K562 (cell line): ENCODE results near the gene SPON1. TPM values are rescaled to one million over a fixed set of nuclear protein-coding genes. Genes with fewer than 3 reads are reported as not detected.

ENCODE experiments used
- ATAC-seq: fragments of 200-7000 bp; cut with Tn5 transposase; 3 replicates; pipeline ENCODE4 v1.9.1; 2020; ENCODE audit warnings: moderate library complexity
- BruUV-seq: library from RNA; stranded (reverse); fragments of 400-500 nt; replicated peaks from 2 replicates; lab custom pipeline; 2021; lab: Mats Ljungman, UMichigan
- CTCF ChIA-PET: fragments of 300-600 bp; formaldehyde crosslinking; extraction: SDS; loops from one replicate; lab custom pipeline; 2021; ENCODE audit warnings: low intra/inter-chr PET ratio; lab: Yijun Ruan, JAX
- POLR2A ChIA-PET: fragments of 300-600, 350-650 bp; sonication (Branson Sonifier 250); formaldehyde crosslinking; extraction: SDS; loops from one replicate; lab custom pipeline; 2021; ENCODE audit warnings: antibody characterized with exemption, inconsistent platforms; lab: Yijun Ruan, JAX
- DNase-seq, 4 experiments: peaks; one replicate each; pipeline versions ENCODE4 v3.0.0 to v3.0.0-alpha.2; 2011 to 2018; ENCODE audit warnings: low spot score in 3 of 4, mixed read lengths in 3 of 4; ENCODE audit errors: extremely low read depth in 1 of 4
- FAIRE-seq: peaks from 2 replicates; lab custom pipeline; 2011; peaks lifted over from hg19 to GRCh38; lab: Jason Lieb, UNC
- H2AFZ ChIP-seq: 2 replicates; pipeline ENCODE4 v1.6.0; 2011; ENCODE audit warnings: low read depth, low read length, control low read depth, inconsistent platforms
- H3K27ac ChIP-seq: fragments of 200-600 bp; 3 replicates; pipeline ENCODE4 v1.8.0; 2011; ENCODE audit warnings: low read depth, mild to moderate bottlenecking, control low read depth, inconsistent platforms, low read length, moderate library complexity, mixed read lengths; ENCODE audit errors: extremely low read depth
- H3K27me3 ChIP-seq, 2 experiments: fragments of 300-600 bp in 1 of 2; 2 replicates in 1 of 2; 3 replicates in 1 of 2; pipeline versions ENCODE4 v1.6.0 to v1.8.0; 2011; ENCODE audit warnings: inconsistent platforms in 2 of 2, low read length in 2 of 2, mild to moderate bottlenecking in 1 of 2, mixed read lengths in 1 of 2, moderate library complexity in 1 of 2; ENCODE audit not compliant: control insufficient read depth in 2 of 2, insufficient read depth in 2 of 2
- H3K36me3 ChIP-seq: fragments of 300-600 bp; 3 replicates; pipeline ENCODE4 v1.8.0; 2011; ENCODE audit warnings: mild to moderate bottlenecking, low read length, inconsistent platforms; ENCODE audit not compliant: control insufficient read depth, insufficient read depth
- H3K4me1 ChIP-seq, 2 experiments: fragments of 200-600 bp in 1 of 2; replicated peaks in 1 of 2; 2 replicates in 1 of 2; 3 replicates in 1 of 2; pipeline versions ENCODE4 v1.5.1 to v1.8.0; 2011; ENCODE audit warnings: inconsistent platforms in 2 of 2, low read length in 2 of 2, mild to moderate bottlenecking in 1 of 2, mixed read lengths in 1 of 2, moderate library complexity in 1 of 2; ENCODE audit not compliant: control insufficient read depth in 2 of 2, insufficient read depth in 2 of 2
- H3K4me2 ChIP-seq: 2 replicates; pipeline ENCODE4 v1.6.1; 2011; ENCODE audit warnings: low read length, control low read depth, inconsistent platforms, mixed read lengths; ENCODE audit not compliant: insufficient read depth
- H3K4me3 ChIP-seq: fragments of 200-600 bp; sonication (generic), shearing (Covaris generic); 2 replicates; pipeline ENCODE4 v1.5.1; 2016; ENCODE audit warnings: control low read depth, inconsistent platforms
- H3K79me2 ChIP-seq: fragments of 200-600 bp; 3 replicates; pipeline ENCODE4 v1.8.0; 2011; ENCODE audit warnings: low read length, inconsistent platforms; ENCODE audit not compliant: control insufficient read depth, insufficient read depth
- H3K9ac ChIP-seq, 2 experiments: 2 replicates each; pipeline versions ENCODE4 v1.6.0 to v1.6.1; 2011; ENCODE audit warnings: low read depth in 2 of 2, low read length in 2 of 2, control low read depth in 1 of 2, inconsistent platforms in 1 of 2, mild to moderate bottlenecking in 1 of 2, mixed read lengths in 1 of 2; ENCODE audit not compliant: insufficient read depth in 1 of 2
- H3K9me1 ChIP-seq: one replicate; pipeline ENCODE4 v1.6.0; 2011; ENCODE audit warnings: inconsistent platforms, mild to moderate bottlenecking, low read length, moderate library complexity; ENCODE audit not compliant: control insufficient read depth, insufficient read depth
- H3K9me3 ChIP-seq: replicated peaks from 2 replicates; pipeline ENCODE4 v1.5.1; 2011; ENCODE audit warnings: low read depth, low read length, inconsistent platforms; ENCODE audit not compliant: control insufficient read depth, insufficient read depth
- H4K20me1 ChIP-seq: replicated peaks from 2 replicates; pipeline ENCODE4 v1.6.1; 2011; ENCODE audit warnings: low read length, inconsistent platforms, mixed read lengths; ENCODE audit not compliant: control insufficient read depth, insufficient read depth
- CEBPG ChIP-seq, 3 experiments: fragments of 200-800 bp in 1 of 3; sonication (Bioruptor generic) in 1 of 3; sonication (generic) in 1 of 3; formaldehyde crosslinking in 1 of 3; IDR thresholded peaks in 2 of 3; conservative IDR thresholded peaks in 1 of 3; 2 replicates each; pipeline versions ENCODE4 v1.6.1 to v1.8.0; 2016 to 2022; ENCODE audit warnings: missing compliant biosample characterization in 2 of 3, missing genetic modification characterization in 2 of 3, mild to moderate bottlenecking in 1 of 3, missing genetic modification reagents in 1 of 3
- MTA1 ChIP-seq: fragments of 450-650 bp; IDR thresholded peaks from 2 replicates; pipeline ENCODE4 v1.6.1; 2017; ENCODE audit warnings: borderline replicate concordance
- TOE1 ChIP-seq, 2 experiments: fragments of 450-650 bp in 1 of 2; sonication (generic) in 1 of 2; formaldehyde crosslinking in 1 of 2; IDR thresholded peaks; 2 replicates each; pipeline versions ENCODE4 v1.7.1 to v1.8.0; 2016 to 2022; ENCODE audit warnings: borderline replicate concordance in 2 of 2, mild to moderate bottlenecking in 2 of 2, antibody characterized with exemption in 1 of 2, inconsistent platforms in 1 of 2, low read depth in 1 of 2, missing genetic modification reagents in 1 of 2, moderate library complexity in 1 of 2
- TSHZ1 ChIP-seq: fragments of 250-450 bp; sonication (Bioruptor Pico); IDR thresholded peaks from 2 replicates; pipeline ENCODE4 v1.4.0; 2020; ENCODE audit warnings: mild to moderate bottlenecking, moderate library complexity
- WGBS: fragments of 100-300 bp; shearing (Covaris generic); methylation state at CpG from one replicate; pipeline ENCODE4 v1.1.6; 2016; ENCODE audit warnings: low coverage, mixed read lengths; ENCODE audit not compliant: insufficient coverage; ENCODE audit errors: missing lambda C conversion rate; 5-methylcytosine and 5-hydroxymethylcytosine counted together
- in situ Hi-C: fragments of 300-500 bp; cut with MboI; formaldehyde crosslinking; loops from 4 replicates; pipeline ENCODE4 v1.15.0; 2018; ENCODE audit warnings: inconsistent platforms, mixed read lengths
- intact Hi-C: fragments of 100-400 bp; cut with micrococcal nuclease; formaldehyde crosslinking; loops from 2 replicates; pipeline ENCODE4 v1.14.2; 2022
- polyA plus RNA-seq, 8 experiments: library from polyadenylated mRNA; depleted of rRNA in 4 of 8; stranded (reverse) in 5 of 8; unstranded in 3 of 8; fragments of >200 nt; fragmentation: Nextera tagmentation in 2 of 8; fragmentation: Illumina TruSeq in 1 of 8; extraction: Ambion mirVana in 2 of 8; extraction: Trizol in 1 of 8; gene quantifications; 2 replicates each; pipeline versions ENCODE4 v1.2.1 to v1.2.3, GENCODE V29; 2011 to 2014; ENCODE audit warnings: inconsistent platforms in 1 of 8, missing spikeins in 1 of 8
- total RNA-seq, 7 experiments: library from RNA; depleted of rRNA in 6 of 7; stranded (reverse); fragments of >200 nt in 6 of 7; fragmentation: Illumina TruSeq in 2 of 7; extraction: Trizol in 2 of 7; gene quantifications; 2 replicates each; pipeline versions ENCODE4 v1.2.1 to v1.2.3, GENCODE V29; 2011 to 2021; ENCODE audit warnings: low replicate concordance in 1 of 7

Gene SPON1
- total and polyA plus RNA-seq, 9 of the 15 experiments (the other 6 are each of a cell fraction or from before 2014, with no cell fraction given) = 0.04 to 0.06 TPM; not detected in 7

DNA sequence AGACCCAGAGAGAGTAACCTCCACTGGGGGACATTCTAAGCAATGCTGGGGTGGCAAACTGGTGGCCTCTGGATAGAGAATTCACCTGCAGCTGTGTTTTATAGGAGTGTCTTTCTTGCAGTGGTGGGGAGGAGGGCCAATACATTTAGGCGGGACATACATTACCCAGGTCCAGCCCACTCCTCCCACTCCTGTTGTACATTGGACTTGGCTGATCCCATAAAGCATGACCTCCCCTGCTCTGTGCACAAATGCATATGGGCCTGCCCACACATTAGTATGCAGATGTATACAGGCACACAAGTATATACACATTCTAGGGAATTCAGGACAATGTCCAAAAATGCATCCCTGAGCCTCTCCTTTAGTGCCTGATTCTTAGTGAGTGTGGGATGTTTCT is 297.4 kb downstream of the SPON1 start (continued):
- TF ChIP-seq TSHZ1 (CRISPR knock-in tag) (no peak), CEBPG (CRISPR knock-in tag; IDR thresholded peaks at IDR 0.05) (no peak), CEBPG (tag; conservative IDR thresholded peaks at IDR 0.05 in 1 of 2, IDR thresholded peaks at IDR 0.05 in 1 of 2) (no peak), MTA1 (no peak)

DNA sequence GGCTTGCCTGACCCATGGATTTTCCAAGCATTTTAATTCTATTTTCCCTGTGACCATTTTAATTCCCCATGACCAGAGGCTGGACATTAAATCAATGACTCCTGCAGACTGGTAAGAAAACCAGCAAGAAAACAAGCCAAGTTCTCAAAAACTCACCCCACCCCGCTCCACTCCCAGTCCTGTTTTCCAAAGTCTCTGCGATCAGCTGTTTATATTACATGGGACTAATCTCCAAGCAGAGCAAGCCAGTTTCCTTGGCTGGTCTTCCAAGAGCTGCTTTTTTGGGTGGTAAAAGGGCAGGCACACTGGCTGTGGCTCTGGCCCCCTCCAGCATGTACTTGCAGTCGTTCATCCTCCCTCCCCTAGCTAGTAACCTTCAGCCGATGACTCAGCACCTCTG is 298.5 kb downstream of the SPON1 start:
- ChIA-PET POLR2A (interaction anchor here (0.6 kb wide), 1 partner anchor 145 kb away, joined by 4 read pairs; no protein-coding TSS in a partner anchor), CTCF (no interaction called here)
- ATAC-seq = no peak
- peaks cover 0 to 7% of the 10 kb centered on the region in 2 experiments; a peak in 2 of 5 replicates for H3K4me1 ChIP-seq
- no peak for DNase-seq
- BruUV-seq = no TSS peak
- TF ChIP-seq TOE1 (IDR thresholded peaks at IDR 0.05; ENCODE audit: borderline replicate concordance) (no peak), TOE1 (CRISPR knock-in tag; IDR thresholded peaks at IDR 0.05; ENCODE audit: borderline replicate concordance, low read depth) (no peak)
- H3K9me3 ChIP-seq = no peaks in the 10 kb centered on the region
- no peaks in the 10 kb centered on the region for H3K79me2 ChIP-seq
- no peak overlapping the region for H2AFZ ChIP-seq
- peaks cover 18 to 45% of the 10 kb centered on the region in 2 experiments for H3K27me3 ChIP-seq
- no peaks in the 10 kb centered on the region for H3K9me1 ChIP-seq
- no peak overlapping the region for H3K4me3 ChIP-seq
- H3K36me3 ChIP-seq = no peaks in the 10 kb centered on the region
- H3K9ac ChIP-seq = no peak overlapping the region
- no peak overlapping the region for H3K4me2 ChIP-seq
- WGBS = 15% methylated on average over 4 of the region's 4 CpGs
- no peaks in the 10 kb centered on the region; the same call in 1 of the 2 replicates for H4K20me1 ChIP-seq
- in situ Hi-C loops = no loop called here
- FAIRE-seq = no peak
- no peak overlapping the region for H3K27ac ChIP-seq
- intact Hi-C loops = no loop called here
